ENCODE data around the gene RNF25. TPM values are rescaled to one million over a fixed set of nuclear protein-coding genes. Genes with fewer than 3 reads are reported as not detected.
A peak's percentile ranks its signal among the peaks of the same experiment; 100 is the strongest.
"Not testable (repeated sequence)": the region's sequence is repeated elsewhere in the genome, so short reads cannot be mapped to it uniquely, and the experiment has no call there.

RNF25 gene
- total RNA-seq, 2 donors from 2014 or later: 22.3 to 30.3 TPM

DNA sequence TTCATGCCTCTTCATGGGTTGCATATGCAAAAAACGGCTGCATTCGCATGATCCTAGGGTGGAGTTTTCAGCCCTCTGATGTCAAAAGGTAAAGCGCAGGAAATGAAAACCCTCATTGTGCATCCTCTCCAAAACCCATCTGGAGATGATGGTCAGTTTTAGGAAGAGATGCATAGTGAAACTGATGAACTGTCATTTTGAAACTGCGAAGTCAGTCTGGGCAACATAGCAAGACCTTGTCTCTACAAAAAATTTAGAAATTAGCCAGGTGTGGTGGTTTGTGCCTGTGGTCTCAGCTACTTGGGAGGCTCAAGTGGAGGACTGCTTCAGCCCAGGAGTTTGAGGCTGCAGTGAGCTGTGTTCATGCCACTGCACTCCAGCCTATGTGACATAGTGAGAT is 36.3 kb upstream of the RNF25 start:
- Mint-ChIP-seq H3K27me3 (peaks cover 0 to 3% of the 10 kb centered on the region in 2 donors), H3K4me1 (ENCODE audit: low read depth in 2 of 2) (peaks cover 10 to 20% of the 10 kb centered on the region in 2 donors), H3K36me3 (no peaks in the 10 kb centered on the region), H3K27ac (no peak overlapping the region), H3K9me3 (no peaks in the 10 kb centered on the region), H3K4me3 (peak overlapping the region; percentile 24)
- DNase-seq (ENCODE audit: low spot score) (no peak), ATAC-seq (no peak)

DNA sequence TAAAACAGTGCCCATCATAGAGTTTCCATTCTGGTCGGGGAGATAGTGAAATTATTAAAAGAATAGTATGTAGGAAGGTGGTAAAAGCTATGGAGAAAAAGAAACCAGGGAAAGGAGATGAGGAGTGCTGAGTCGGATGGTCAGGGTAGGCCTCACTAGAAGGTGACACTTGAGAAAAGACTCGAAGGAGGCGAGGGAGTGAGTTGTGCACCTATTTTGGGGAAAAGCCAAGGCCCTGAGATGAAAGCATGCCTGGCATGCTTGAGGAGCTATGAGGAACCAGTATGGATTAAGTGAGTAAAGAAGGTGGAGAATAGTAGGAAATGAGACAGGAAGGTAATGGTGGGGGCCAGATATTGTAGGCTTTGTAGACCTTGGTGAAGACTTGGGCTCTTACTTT is 31.5 kb upstream of the RNF25 start:
- Mint-ChIP-seq H3K27ac (no peak overlapping the region), H3K9me3 (no peaks in the 10 kb centered on the region), H3K4me1 (ENCODE audit: low read depth in 2 of 2) (peaks cover 0 to 8% of the 10 kb centered on the region in 2 donors), H3K36me3 (no peaks in the 10 kb centered on the region), H3K27me3 (peaks cover 0 to 3% of the 10 kb centered on the region in 2 donors), H3K4me3 (no peak overlapping the region)
- no peak for DNase-seq (ENCODE audit: low spot score)
- no peak for ATAC-seq

DNA sequence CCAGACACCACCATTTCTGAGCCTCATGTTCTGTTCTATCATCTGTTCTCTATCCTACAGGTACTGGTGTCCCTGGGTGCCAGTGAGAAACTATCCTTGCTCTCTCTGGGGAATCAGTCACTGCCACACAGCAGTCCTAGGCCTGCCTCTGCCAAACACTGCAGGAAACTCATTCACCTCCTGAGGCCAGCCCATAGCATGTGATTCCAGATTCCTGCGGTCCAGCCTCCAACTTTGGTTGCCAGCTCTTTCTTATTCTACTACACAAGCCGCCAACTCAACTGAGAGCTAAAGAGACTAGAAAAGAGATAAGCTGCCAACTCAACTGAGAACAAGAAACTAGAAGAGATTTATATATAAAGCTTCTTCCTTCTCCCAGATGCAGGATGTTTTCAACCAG is 30.0 kb upstream of the RNF25 start:
- H3K27me3 Mint-ChIP-seq: no peaks in the 10 kb centered on the region
- no peaks in the 10 kb centered on the region for H3K9me3 Mint-ChIP-seq
- H3K4me1 Mint-ChIP-seq (ENCODE audit: low read depth in 2 of 2): no peaks in the 10 kb centered on the region
- H3K27ac Mint-ChIP-seq: no peak overlapping the region
- DNase-seq (ENCODE audit: low spot score) (no peak), ATAC-seq (no peak)
- no peaks in the 10 kb centered on the region for H3K36me3 Mint-ChIP-seq
- no peak overlapping the region for H3K4me3 Mint-ChIP-seq

DNA sequence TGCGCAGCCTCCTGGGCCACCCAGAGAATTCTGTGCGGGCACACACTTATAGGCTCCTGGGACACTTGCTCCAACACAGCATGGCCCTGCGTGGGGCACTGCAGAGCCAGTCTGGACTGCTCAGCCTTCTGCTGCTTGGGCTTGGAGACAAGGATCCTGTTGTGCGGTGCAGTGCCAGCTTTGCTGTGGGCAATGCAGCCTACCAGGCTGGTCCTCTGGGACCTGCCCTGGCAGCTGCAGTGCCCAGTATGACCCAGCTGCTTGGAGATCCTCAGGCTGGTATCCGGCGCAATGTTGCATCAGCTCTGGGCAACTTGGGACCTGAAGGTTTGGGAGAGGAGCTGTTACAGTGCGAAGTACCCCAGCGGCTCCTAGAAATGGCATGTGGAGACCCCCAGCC is 27.1 kb upstream of the RNF25 start:
- DNase-seq (ENCODE audit: low spot score) (no peak), ATAC-seq (peak in 1 of 2 donors; percentile 43)
- Mint-ChIP-seq H3K4me3 (no peak overlapping the region), H3K36me3 (no peaks in the 10 kb centered on the region), H3K9me3 (no peaks in the 10 kb centered on the region), H3K27me3 (no peaks in the 10 kb centered on the region), H3K4me1 (ENCODE audit: low read depth in 2 of 2) (no peaks in the 10 kb centered on the region), H3K27ac (no peak overlapping the region)

DNA sequence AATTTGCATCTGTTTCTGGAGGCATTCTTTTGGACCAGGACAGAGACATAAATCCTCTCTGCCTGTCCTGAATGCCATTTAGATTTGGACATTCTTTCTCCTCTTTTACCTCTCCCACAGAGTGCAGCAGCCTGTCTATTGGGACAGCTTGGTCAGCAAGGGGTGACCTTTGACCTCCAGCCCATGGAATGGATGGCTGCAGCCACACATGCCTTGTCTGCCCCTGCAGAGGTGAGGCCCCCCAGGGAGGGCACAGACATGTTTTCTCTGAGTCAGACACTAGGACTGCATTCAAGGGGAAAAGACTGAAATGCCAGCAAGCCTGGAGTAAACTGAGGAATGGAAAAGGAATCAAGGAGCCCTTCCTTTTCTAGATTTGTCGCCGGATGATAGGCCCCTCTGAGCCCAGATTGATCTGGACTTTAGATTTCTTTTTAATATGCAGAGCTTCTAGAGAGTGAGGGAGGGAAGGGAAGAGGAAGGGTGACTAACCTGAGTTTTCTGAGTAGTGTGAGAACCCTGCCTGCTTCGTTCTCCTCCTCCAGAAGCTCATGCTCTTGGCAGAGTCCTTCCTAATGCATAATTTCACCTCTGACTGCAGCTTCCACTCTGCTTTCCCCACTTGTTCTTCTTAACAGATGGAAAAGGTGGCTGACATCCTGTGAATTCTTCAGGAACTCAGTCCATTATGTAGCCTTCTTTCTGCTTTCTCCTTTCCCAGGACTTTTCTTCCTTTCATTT is 22.8 kb upstream of the RNF25 start:
- H3K27me3 Mint-ChIP-seq: no peaks in the 10 kb centered on the region
- no peaks in the 10 kb centered on the region for H3K36me3 Mint-ChIP-seq
- H3K9me3 Mint-ChIP-seq: no peaks in the 10 kb centered on the region
- H3K27ac Mint-ChIP-seq: no peak overlapping the region
- H3K4me3 Mint-ChIP-seq: no peak overlapping the region
- DNase-seq (ENCODE audit: low spot score) (no peak), ATAC-seq (no peak)
- no peaks in the 10 kb centered on the region for H3K4me1 Mint-ChIP-seq (ENCODE audit: low read depth in 2 of 2)

DNA sequence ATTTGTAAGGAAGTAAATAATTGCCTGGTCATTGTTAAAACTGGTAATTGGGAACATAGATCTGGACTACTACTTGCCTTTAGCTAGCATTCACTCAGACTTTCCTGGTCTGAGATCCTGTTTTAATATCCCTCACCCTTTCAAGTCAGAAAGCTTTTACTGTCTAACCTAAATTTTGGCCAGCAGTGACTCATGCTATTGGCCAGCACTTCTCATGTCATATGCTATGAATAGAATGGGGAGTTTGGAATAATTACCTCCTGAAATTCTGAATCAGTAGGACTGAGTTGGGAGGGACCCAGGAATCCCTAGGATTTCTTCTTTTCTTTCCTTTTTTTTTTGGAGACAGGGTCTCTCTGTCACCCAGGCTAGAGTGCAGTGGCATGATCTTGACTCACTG is 19.4 kb upstream of the RNF25 start:
- H3K9me3 Mint-ChIP-seq: no peaks in the 10 kb centered on the region
- H3K27me3 Mint-ChIP-seq: no peaks in the 10 kb centered on the region
- no peaks in the 10 kb centered on the region for H3K36me3 Mint-ChIP-seq
- H3K27ac Mint-ChIP-seq: no peak overlapping the region
- DNase-seq (ENCODE audit: low spot score) (no peak), ATAC-seq (no peak)
- H3K4me1 Mint-ChIP-seq (ENCODE audit: low read depth in 2 of 2): no peaks in the 10 kb centered on the region
- no peak overlapping the region for H3K4me3 Mint-ChIP-seq

DNA sequence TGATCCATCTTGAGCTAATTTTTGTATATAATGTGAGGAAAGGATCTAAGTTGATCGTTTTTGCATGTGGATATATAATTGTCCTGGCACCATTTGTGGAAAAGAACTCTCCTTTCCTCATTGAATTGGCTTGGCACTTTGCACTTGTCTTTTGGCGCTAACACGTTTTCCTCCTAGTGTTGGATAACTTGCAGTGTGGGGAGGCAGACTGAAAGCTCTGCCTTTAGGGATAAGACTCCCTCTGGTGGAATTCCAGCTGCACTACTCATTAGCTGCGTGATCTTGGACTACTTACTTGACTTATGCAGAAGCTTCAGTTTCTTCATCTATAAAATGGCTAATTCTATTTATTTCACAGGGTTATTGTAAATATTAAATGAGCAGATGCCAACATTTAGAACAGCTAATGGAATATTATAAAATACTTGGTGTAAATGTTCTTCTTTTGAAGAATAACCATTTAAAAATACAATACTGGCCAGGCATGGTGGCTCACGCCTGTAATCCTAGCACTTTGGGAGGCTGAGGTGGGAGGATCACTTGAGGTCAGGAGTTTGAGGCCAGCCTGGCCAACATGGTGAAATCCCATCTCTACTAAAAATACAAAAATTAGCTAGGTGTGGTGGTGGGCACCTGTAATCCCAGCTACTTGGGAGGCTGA is 15.7 kb upstream of the RNF25 start:
- ATAC-seq; DNase-seq (ENCODE audit: low spot score); H3K4me1 Mint-ChIP-seq (ENCODE audit: low read depth in 2 of 2); H3K27ac Mint-ChIP-seq; H3K27me3 Mint-ChIP-seq; H3K9me3 Mint-ChIP-seq; H3K36me3 Mint-ChIP-seq; H3K4me3 Mint-ChIP-seq: not testable (repeated sequence)

DNA sequence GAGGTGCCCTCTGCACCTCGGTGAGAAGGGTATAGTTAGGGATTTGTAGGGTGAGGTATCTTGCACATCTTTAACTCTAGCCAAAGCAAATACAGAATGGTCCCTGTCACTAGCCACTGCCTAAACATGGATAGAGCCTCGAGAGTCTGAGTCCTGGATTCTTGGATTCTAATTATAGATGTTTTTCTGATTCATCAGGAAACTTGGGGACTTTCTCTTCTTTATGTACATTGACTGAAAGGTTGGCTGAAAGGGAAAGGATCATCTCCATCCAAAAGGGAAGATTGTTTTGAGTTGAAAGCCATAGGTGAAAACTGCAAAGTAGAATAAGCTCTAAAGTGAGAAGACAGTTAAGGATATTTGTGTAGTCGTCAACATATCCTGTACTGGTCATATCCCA is 8.3 kb upstream of the RNF25 start:
- Mint-ChIP-seq H3K27ac (no peak overlapping the region), H3K27me3 (no peaks in the 10 kb centered on the region), H3K4me3 (no peak overlapping the region), H3K36me3 (peaks cover 4% of the 10 kb centered on the region), H3K9me3 (no peaks in the 10 kb centered on the region), H3K4me1 (ENCODE audit: low read depth in 2 of 2) (no peaks in the 10 kb centered on the region)
- no peak for ATAC-seq
- DNase-seq (ENCODE audit: low spot score): no peak

DNA sequence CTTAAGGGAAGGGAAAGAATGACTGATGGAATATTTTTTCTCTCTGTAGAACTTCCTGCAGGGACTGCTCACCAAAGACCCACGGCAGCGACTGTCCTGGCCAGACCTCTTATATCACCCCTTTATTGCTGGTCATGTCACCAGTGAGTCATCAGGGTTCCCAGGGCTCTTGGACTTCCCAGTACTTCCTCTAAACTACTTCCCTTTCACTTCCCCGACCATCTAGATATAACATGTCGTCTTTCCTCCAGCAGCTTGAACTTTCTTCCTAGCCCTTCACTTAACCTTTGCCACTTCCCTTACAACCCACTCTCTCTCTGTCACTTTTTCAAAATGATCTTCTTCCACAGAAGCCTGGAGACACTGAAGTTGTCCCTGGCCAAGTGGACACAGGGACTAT is 7.3 kb upstream of the RNF25 start:
- no peak overlapping the region for H3K4me3 Mint-ChIP-seq
- H3K4me1 Mint-ChIP-seq (ENCODE audit: low read depth in 2 of 2): no peaks in the 10 kb centered on the region
- H3K9me3 Mint-ChIP-seq: no peaks in the 10 kb centered on the region
- no peaks in the 10 kb centered on the region for H3K27me3 Mint-ChIP-seq
- no peak overlapping the region for H3K27ac Mint-ChIP-seq
- ATAC-seq (no peak), DNase-seq (ENCODE audit: low spot score) (no peak)
- no peaks in the 10 kb centered on the region for H3K36me3 Mint-ChIP-seq

DNA sequence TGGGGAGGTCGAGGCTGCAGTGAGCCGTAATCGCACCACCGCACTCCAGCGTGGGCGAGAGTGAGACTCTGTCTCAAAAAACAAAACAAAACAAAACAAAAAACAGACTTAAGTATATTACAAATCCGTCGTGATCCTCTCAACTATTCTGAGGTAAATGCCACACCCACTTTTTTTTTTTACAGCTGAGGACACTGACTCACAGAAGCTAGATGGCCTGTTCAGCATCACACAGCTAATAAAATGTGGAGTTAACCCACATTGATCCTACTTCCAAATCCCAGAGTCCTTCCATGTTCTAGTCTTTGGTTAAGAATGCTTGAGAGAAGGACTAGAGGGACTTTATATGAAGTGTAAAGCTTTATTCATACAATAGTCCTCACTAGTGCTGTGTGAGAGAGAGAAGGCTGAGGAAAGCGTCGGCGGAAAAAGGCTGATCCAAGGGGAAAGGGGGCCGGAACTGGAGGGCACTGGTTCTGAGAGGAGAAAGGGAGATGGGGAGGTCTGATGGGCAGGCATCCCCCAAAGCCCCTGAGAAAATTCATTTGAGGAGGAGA is 627 bp downstream of the RNF25 start:
- H3K27me3 Mint-ChIP-seq: no peaks in the 10 kb centered on the region
- no peaks in the 10 kb centered on the region for H3K36me3 Mint-ChIP-seq

DNA sequence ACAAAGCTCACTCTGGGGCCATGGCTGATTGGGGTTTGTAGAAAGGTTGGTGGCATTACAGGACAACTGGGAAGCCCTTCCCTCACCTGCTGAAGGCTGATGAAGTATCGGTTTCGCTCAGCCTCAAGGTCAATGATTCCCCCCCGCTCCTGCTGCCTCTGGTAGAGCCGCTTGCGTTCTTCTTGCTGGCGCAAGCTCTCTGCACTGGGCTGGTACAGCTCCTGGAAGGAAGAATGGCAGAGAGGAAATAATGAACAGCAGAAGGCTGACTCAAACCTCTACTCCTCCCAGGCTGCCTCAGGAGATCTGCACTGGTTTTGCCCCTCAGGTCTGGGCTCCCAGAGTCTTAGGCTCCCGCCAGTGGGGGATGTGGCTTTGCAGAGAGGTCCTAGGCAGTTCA is 7.1 kb downstream of the RNF25 start:
- Mint-ChIP-seq H3K27ac (no peak overlapping the region), H3K27me3 (no peaks in the 10 kb centered on the region), H3K9me3 (no peaks in the 10 kb centered on the region), H3K4me1 (ENCODE audit: low read depth in 2 of 2) (peaks cover 15 to 16% of the 10 kb centered on the region in 2 donors), H3K36me3 (peaks cover 14% of the 10 kb centered on the region), H3K4me3 (no peak overlapping the region)
- no peak for DNase-seq (ENCODE audit: low spot score)
- no peak for ATAC-seq

More for the DNA sequence above, 627 bp downstream of the RNF25 start:
- H3K4me1 Mint-ChIP-seq (ENCODE audit: low read depth in 2 of 2): peaks cover 18 to 19% of the 10 kb centered on the region in 2 donors
- peak overlapping the region; percentile 95 to 99 for H3K27ac Mint-ChIP-seq
- H3K4me3 Mint-ChIP-seq: peak overlapping the region; percentile 96
- DNase-seq (ENCODE audit: low spot score): no peak
- H3K9me3 Mint-ChIP-seq: no peaks in the 10 kb centered on the region
- ATAC-seq: no peak

DNA sequence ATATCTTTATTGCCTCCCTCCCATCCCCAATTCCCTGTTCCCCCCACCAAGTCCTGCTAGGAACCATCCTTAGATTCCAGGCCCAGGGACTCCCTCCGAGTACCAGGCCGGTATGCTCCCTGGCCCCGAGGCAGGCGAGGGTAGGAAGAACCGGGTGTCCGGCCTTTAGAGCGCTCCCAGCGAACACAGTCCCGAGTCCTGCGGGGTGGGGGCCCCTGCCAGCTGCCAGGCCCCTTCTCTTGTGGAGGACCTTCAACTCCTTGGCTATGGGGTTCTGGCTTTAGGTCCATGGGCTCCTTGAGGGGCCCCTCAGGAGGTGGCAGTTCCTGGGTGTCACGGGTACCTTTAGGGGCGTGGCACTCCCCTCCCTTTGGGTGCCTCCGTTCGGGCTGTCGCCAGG is 7.9 kb downstream of the RNF25 start:
- Mint-ChIP-seq H3K9me3 (no peaks in the 10 kb centered on the region), H3K27ac (no peak overlapping the region), H3K36me3 (peaks cover 14% of the 10 kb centered on the region), H3K4me3 (no peak overlapping the region), H3K27me3 (no peaks in the 10 kb centered on the region), H3K4me1 (ENCODE audit: low read depth in 2 of 2) (peaks cover 18 to 19% of the 10 kb centered on the region in 2 donors)
- ATAC-seq (no peak), DNase-seq (ENCODE audit: low spot score) (no peak)

DNA sequence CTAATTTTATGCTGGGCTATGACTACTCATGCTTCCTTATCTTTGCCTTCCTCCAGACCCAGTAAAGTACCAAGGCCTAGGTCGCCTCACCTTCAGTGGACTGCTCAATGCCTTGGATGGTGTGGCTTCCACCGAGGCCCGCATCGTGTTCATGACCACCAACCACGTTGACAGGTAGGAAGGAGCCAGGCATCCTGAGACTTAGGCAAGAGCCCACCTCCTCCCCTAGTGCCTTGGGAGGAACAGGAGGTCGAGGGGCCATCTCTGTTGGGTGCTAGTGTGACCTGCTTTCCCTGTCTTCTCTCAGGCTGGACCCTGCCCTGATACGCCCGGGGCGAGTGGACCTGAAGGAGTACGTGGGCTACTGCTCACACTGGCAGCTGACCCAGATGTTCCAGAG is 9.0 kb downstream of the RNF25 start:
- Mint-ChIP-seq H3K36me3 (peaks cover 15% of the 10 kb centered on the region), H3K27me3 (no peaks in the 10 kb centered on the region), H3K4me1 (ENCODE audit: low read depth in 2 of 2) (peaks cover 22 to 25% of the 10 kb centered on the region in 2 donors), H3K27ac (peak overlapping the region in 1 of 2 donors; percentile 5), H3K9me3 (no peaks in the 10 kb centered on the region), H3K4me3 (no peak overlapping the region)
- DNase-seq (ENCODE audit: low spot score): no peak
- ATAC-seq: no peak

DNA sequence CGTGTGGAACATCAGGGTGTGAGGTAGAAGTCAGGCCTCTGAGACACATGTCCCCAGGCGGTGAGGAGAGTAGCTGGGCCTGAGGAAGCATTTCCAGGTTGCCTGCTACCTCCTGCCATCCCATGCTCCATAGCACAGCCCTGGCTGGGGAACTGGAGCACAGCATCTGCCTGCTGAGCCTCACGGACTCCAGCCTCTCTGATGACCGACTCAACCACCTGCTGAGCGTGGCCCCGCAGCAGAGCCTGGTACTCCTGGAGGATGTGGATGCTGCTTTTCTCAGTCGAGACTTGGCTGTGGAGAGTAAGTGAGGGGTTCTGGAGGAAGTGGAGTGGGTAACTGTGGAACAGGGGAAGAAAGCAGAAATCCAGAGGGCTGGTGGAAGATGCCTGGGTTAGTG is 9.4 kb downstream of the RNF25 start:
- Mint-ChIP-seq H3K4me3 (no peak overlapping the region), H3K27ac (no peak overlapping the region), H3K9me3 (no peaks in the 10 kb centered on the region), H3K27me3 (no peaks in the 10 kb centered on the region), H3K4me1 (ENCODE audit: low read depth in 2 of 2) (peaks cover 26 to 29% of the 10 kb centered on the region in 2 donors), H3K36me3 (peaks cover 19% of the 10 kb centered on the region)
- ATAC-seq (no peak), DNase-seq (ENCODE audit: low spot score) (no peak)

Data from natural killer cell treated with Interleukin-12 subunit alpha and Interleukin-12 subunit beta and Interleukin-15 and Interleukin-18, amount 100 ng/mL, for 72 hours (primary cell).